ENCODE measurements around the gene SPIB.

The SPIB gene

DNA sequence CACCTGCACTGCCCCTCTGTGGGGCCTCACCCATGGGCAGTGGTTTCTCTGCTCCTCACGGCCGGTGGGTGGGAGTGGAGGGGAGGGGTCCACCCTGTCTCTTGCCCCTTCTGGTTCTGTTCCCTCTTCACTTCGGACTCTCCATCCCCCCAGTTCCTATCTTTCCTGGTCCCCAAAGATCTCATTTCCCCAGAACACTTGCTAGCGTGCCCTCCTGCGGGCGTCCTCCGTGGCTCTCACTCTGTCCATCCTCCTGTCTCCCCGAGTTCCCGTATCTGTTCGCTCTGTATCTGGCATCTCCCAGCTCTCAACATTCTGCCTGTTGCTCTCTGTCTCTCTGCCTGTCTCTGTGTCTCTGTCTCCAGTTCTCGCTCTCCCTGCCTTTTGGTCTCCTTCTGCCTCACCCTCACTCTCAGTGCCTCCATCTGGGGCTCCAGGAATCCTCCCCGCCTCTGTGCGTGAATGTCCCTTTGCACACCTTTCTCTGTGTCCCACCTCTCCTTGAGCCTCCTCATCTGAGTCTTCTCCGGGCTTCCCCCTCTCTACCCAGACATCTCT is 363 bp downstream of the SPIB start:
- no peak for DNase-seq (ENCODE audit: low read depth)

DNA sequence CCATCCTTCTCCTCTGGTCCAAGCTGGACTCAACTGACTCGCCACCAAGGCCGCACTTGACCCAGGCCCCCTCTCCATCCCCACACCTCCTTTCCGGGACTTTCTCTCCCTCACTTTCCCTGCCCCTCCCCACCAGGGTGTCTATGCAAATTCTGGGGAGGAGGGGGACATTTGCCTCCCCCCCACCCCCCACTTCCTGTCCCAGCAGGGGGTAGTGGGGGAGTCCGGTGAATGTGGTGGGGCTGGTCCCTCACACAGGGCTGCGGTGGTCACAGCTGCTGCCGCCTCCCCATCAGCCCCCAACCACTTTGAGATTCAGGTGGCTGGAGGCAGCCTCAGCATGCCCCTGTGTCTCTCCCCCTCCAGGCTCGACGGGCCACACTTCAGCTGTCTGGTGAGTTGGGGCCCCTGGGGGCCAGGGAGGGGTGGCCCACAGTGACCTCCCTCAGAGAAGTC is 870 bp downstream of the SPIB start:
- DNase-seq (ENCODE audit: low read depth), result no peak

DNA sequence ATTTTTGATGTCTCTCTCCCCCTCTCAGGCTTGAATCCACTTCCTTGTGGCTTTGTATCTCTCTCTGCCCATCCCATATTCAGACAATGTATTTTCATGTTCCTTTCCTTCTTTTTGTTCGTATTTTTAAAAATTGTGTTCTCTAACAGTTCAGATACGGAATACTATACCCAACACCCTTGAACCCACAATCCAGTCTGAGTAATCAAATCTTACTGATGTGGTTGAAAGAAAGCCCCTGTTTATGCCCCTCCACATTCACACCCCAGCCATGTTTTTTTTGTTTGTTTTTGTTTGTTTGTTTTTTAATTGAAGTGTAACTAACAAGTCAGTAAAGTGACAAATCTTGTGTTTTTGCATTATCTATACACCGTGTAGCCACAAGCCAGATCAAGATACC is 1.4 kb downstream of the SPIB start:
- DNase-seq (ENCODE audit: low read depth), result no peak

DNA sequence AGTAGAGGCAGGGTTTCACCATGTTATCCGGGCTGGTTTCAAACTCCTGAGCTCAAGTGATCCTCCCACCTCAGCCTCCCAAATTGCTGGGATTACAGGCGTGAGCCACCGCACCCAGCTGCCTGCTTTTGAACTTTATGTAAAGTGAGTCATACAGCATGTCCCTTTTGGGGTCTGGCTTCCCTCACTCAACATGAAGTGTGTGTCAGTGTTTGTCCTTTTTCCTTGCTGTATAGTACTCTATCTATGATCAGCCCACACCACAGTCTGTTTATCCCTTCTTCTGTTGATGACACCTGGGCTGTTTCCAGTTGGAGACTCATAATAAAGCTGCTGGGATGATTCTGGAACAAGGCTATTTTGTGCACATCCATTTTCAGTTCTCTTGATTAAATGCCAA is 2.1 kb downstream of the SPIB start:
- no peak for DNase-seq (ENCODE audit: low read depth)

DNA sequence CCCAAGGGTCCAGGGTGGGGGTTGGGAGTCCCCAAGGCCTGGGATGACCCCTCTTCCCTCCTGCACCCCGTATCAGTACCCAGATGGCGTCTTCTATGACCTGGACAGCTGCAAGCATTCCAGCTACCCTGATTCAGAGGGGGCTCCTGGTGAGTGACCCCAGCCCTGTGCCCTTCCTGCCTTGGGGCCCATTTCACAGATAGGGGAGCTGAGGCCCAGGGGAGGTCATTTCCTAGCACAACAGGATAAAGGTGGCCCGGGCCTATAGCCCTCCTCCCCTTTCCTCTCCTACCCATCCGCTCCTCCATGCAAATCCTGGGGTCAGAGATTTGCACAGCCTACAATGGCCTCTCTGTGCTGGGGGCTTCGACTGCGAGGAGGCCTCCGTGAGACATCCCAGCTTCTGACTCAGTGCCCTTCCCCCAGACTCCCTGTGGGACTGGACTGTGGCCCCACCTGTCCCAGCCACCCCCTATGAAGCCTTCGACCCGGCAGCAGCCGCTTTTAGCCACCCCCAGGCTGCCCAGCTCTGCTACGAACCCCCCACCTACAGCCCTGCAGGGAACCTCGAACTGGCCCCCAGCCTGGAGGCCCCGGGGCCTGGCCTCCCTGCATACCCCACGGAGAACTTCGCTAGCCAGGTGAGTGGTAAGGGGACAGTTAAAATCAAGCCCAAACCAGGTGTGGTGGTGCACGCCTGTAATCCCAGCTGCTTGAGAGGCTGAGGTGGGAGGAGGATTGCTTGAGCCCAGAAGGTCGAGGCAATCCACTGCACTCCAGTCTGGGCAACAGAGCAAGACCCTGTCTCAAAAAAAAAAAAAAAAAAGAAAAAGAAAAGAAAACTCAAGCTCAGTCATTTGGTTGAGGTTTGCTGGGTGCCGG is 3.9 kb downstream of the SPIB start:
- no peak for DNase-seq (ENCODE audit: low read depth)

DNA sequence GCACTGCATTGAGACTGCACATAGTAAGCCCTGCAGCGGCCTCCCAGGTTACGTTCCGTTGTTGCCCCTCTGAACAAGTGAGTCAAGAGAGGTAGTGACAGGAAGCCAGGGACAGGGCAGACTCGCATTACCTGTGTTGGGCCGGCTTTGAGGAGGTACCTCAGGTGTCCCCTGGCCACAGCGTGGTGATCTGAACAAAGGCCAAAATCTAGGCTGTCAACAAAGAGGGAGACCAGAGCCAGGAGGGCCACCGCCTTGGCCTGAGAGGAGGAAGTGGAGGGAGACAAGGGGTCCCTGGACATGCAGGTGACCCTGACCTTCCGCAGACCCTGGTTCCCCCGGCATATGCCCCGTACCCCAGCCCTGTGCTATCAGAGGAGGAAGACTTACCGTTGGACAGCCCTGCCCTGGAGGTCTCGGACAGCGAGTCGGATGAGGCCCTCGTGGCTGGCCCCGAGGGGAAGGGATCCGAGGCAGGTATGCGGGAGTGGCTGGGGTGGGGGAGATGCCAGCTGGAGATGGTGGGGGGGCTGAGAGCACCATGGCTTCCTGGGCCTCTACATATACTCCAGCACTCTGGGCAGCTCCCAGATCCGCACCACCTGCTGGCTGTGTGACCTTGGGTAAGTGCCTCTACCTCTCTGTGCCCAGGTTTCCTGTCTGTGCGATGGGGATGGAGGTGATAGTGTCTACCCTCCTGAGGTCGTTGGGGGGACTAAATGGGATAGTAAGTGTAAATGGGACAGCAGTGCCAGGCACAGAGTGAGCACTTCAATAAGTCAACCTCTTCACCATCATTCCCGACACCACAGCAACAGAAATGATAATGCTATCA is 4.8 kb downstream of the SPIB start:
- DNase-seq (ENCODE audit: low read depth), result no peak

DNA sequence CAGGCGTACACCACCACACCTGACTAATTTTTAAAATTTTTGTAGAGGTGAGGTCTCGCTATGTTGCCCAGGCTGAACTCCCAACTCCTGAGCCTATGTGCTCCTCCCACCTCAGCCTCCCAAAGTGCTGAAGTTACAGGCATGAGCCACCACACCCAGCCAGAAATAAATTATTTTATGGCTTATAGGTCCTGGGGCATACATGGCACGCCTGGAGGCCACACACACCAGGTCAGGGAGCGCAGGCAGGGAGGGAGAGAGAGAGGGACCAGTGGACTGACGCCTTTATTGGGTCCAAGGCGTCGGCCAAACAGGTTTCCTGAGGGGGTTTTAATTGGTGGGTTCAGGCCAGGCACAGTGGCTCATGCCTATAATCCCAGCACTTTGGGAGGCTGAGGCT is 6.8 kb downstream of the SPIB start:
- no peak for DNase-seq (ENCODE audit: low read depth)

DNA sequence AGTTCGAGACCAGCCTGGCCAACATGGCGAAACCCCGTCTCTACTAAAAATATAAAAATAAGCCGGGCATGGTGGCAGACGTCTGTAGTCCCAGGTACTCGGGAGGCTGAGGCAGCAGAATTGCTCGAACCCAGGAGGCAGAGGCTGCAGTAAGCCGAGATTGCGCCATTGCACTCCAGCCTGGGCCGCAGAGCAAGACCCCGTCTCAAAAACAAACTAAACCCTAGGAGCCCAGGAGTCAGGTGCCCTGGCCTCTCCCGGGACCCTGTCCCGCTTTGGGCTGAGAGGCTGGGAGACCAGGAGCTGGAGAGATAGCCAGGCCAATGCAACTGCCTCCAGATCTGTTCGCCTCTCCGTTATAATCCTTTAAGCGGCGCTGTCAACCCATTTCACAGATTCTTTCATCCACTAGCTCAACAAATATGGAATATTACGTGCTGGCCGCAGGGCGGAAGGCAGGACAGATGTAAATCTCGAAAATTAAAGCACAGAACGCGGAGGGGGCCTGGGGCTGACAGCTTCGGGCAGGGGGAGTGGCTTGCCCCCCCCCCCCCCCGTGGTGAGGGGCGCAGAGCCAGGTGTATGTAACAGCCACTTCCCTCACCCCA is 8.7 kb downstream of the SPIB start:
- DNase-seq (ENCODE audit: low read depth), result no peak

DNA sequence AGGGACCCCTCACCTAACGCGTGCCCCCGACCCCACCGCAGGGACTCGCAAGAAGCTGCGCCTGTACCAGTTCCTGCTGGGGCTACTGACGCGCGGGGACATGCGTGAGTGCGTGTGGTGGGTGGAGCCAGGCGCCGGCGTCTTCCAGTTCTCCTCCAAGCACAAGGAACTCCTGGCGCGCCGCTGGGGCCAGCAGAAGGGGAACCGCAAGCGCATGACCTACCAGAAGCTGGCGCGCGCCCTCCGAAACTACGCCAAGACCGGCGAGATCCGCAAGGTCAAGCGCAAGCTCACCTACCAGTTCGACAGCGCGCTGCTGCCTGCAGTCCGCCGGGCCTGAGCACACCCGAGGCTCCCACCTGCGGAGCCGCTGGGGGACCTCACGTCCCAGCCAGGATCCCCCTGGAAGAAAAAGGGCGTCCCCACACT is 9.3 kb downstream of the SPIB start:
- no peak for DNase-seq (ENCODE audit: low read depth)

DNA sequence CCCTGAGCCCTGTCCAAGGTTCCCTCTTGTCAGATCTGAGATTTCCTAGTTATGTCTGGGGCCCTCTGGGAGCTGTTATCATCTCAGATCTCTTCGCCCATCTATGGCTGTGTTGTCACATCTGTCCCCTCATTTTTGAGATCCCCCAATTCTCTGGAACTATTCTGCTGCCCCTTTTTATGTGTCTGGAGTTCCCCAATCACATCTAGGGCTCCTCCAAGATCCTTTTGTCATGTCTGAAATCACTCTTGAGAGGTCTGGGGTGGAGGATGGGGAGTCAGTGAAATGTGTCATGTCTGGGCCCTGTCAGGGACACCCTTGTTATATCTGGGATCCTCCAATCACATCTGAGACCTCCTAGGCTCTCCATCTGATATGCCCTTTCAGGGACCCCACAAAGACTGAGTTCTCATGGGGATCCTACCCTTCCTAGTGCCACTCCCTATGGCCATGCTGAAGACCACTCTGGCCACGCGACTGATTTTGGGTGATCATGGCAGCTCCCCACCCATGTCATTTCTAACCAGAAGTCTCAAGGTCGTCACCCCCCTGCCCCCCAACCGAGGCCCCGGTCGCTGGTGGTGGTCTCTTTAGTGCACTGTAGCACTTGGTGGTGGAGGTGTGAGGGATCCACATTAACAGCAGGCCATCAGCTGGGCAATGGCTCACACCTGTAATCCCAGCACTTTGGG is 10.2 kb downstream of the SPIB start:
- DNase-seq (ENCODE audit: low read depth), result no peak

DNA sequence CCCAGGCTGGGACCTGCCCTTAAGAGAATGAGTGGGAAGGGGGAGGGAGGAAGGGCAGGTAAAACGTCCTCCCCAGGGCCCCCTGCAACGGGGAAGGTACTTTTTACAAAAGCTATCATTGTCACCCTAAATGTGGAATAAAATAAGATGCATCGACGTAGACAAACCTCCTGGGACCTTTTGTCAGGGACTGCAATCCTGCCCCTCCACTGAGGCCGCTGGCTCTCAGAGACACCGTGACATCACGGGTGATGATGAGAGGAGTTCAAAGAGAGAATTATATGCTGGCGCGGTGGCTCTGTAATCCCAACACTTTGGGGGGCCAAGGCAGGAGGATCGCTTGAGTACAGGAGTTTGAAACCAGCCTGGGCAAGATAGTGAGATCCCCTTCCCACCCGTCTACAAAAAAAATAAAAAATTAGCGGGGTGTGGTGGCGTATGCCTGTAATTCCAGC is 12.2 kb downstream of the SPIB start:
- DNase-seq (ENCODE audit: low read depth), result no peak

DNA sequence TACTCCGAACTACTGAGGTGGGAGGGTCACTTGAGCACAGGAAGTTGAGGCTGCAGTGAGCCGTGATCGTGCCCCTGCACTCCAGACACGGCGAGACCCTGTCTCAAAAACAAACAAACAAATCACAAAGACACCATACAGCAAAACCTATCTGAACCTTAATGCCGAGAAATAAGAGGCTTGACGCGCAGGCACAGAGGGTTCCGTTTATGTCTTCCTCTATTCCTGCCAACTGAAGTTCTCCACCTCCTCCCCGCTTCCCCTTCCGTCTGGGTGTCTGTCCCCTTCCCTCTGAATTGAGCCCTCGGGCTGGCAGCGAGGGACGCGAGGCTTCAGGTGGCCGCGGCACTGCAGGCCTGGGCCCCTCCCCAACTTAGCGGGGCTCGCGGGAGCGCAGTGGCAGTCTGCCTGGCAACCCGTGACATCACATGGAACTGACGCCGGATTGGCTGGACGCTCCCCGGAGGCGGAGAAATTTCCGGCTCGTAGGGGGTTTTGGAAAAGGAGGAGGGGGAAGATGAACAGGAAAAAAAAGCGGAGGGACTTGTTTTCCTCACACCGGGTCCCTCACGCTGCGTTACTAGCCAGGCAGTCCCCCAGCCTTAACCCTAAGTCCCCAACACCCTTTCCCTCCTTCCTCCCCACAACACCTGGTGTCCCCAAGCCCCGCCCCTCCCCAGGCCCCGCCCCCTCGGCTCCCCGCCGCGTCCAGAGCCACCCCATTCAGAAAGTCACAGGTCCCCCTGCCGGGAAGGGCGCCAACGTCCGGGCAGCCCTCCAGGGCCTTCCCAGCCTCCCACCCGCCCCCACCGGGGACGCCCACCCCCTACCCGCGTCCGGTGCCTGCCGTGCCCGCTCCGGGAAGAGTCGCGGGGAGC is 12.8 kb downstream of the SPIB start:
- no peak for DNase-seq (ENCODE audit: low read depth)

DNA sequence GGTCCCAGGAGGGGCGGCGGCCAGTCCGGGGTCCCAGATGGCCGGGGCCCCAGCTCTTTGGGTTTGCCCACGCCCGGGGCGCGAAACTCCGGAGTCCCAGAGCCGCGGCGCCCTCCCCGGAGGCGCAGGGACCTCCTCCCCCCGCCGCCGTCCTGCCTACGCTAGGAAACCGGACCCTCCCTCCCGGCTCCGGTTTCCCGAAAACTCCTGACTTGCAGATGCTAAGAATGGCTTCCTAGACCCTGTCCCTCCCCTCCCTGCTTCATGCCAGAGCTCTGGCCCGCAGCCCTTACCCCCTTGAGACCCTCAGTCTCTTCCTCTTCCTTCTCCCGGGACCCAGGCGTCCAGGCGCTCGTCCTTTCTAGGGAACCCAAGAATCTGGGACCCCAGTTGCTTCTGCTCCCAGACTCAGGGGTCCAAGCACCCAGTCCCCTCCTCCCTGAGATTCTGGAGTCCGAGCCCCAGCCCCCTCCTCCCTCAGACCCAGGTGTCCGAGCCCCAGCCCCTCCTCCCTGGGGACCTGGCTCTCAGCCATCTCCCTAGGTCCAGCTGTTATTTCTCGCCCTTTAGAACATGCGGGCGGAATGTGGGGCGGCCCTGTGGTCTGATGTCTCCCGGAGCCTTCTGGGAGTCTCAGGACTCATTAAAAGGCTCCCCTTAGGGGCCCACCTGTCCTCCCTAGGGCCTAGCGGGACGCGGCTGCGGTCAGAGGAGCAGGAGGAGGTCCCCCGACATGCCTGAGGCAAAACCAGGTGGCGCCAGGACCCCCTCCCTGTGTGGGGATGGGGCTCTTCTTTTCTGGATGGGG is 13.7 kb downstream of the SPIB start, which contains the start of gene MYBPC2:
Gene MYBPC2, plus strand, starts transcription at position 672 of the 808 bp plus-strand sequence. Its CDS starts 62 bp downstream, at position 734.
- no peak for DNase-seq (ENCODE audit: low read depth)

DNA sequence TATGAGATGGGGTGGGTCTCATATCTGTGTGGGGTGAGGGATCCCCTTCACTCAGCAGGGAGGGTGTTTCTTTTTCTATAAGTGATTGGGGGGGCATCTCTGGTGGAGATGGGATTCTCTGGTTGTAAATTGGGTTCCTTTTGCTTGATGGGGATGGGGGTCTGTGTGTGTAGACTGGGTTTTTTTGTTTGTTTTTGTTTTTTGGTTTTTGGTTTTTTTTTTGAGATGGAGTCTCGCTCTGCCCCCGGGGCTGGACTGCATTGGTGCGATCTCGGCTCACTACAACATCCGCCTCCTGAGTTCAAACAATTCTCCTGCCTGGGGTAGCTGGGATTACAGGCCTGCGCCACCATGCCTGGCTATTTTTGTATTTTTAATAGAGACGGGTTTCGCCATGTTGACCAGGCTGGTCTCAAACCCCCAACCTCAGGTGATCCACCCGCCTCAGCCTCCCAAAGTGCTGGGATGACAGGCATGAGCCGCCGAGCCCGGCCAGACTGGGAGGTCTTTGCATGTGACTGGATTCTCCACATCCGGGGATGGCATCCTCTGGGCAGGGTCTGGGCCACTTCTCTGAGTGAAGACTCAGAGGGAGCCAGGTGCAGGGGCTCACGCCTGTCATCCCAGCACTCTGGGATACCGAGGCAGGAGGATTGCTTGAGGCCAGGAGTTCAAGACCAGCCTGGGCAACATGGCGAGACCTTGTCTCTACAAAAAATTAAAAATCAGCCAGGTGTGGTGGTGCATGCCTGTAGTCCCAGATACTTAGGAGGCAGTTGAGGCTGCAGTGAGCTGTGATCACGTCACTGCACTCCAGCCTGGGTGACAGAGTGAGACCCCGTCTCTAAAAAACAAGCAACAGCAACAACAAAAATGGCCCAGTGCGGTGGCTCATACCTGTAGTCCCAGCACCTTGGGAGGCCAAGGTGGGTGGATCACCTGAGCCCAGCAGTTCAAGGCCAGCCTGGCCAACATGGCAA is 14.8 kb downstream of the SPIB start:
- no peak for DNase-seq (ENCODE audit: low read depth)

DNA sequence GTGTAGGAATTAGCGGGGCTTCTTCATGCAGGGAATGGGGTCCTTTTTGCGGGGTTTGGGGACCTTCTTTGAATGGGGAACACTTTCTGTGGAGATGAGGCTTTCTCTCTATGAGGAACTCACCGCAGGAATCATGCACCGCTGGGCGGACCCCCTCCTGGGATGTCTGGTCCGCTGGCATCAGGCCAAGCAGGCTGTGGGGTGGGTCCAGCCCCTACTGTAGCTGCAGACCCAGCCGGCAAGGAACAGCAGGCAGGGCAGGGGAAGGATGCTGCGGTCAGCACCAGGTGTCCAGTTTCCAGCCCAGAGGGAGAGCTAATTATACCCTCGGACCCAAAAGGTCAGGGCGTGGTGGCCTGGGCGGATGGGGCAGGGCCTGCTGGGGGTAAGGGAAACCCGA is 15.8 kb downstream of the SPIB start:
- no peak for DNase-seq (ENCODE audit: low read depth)

DNA sequence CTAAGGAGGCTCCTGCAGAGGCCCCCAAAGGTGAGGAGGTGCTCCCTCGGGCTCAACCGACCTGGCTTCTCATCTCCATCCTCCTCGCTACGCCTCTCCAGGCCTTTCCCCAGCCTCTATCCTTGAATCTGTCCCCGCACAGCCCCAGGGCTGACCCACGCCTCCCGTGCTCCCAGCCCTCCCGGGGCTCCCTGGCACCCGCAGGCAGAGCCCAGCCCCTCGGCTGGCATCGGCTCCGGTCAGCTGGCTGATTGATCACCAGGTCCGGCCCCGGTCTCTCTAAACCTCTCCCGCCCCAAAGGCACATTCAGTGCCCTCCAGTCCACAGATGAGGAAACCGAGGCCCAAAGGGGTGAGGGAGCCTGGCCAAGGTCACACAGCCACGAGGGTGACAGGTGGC is 16.5 kb downstream of the SPIB start:
- no peak for DNase-seq (ENCODE audit: low read depth)

DNA sequence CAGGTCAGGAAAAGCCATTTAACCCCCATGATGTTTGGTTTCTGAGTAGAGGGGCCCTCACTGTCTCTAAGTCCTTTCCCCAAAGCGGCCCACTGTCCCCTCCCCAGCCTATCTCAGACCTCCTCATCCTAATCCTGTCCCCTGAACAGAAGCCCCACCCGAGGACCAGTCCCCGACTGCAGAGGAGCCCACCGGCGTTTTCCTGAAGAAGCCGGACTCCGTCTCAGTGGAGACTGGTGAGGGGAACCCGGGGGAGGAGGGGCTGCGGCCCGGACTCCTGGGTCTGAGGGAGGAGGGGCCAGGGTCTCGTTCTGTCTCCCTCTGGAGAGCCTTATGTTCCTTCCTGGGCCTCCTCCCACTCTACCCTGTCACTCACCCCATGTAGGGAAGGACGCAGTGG is 16.9 kb downstream of the SPIB start:
- no peak for DNase-seq (ENCODE audit: low read depth)

DNA sequence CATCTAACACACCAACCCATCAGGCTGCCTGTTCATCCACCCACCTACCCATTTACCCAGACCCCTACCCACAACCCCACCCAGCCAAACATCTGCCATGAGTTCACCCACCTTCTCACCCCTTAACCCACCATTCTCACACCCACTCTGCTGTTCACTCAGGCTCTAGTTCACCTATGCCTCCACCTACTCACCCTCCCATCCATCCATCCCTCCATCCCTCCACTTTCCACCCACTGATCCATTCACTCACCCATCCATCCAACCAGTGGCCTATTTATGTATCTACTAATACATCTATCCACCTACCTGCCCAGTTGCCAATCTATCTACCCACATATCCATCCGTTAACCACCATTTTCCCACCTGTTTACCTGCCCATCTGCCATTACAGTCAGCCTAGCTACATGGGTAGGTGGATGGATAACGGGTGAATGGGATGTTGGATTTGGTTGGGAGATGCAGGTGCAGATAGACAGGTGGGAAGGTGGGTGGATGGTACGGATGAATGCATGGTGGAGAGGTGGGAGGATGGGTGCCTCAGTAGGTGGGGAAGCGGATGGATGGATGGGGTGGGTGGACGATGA is 19.2 kb downstream of the SPIB start:
- no peak for DNase-seq (ENCODE audit: low read depth)

Data from GM04504 (cell line).